HG02970 (cell line): ENCODE data around the gene ITIH3.

Source experiments
- ATAC-seq: cut with Tn5 transposase; IDR thresholded peaks from one replicate; pipeline ENCODE4 v1.9.1; 2021; ENCODE audit warnings: mild to moderate bottlenecking, moderate library complexity, moderate number of reproducible peaks; ENCODE audit not compliant: unreplicated experiment, low FRiP score

Gene ITIH3

GRCh38 chr3:52792413-52792812, 2.2 kb upstream of the ITIH3 start:
- no peak for ATAC-seq

- ATAC-seq: no peak
These were observed 1.5 kb upstream of the ITIH3 start for GRCh38 chr3:52792961-52793695.

GRCh38 chr3:52793702-52794611, 639 bp upstream of the ITIH3 start:
- ATAC-seq: no peak

- ATAC-seq: no peak
These were observed 803 bp downstream of the ITIH3 start for GRCh38 chr3:52795298-52795900.

GRCh38 chr3:52796411-52796810, 1.8 kb downstream of the ITIH3 start:
- ATAC-seq: no peak

GRCh38 chr3:52798376-52798977, 3.9 kb downstream of the ITIH3 start:
- ATAC-seq: no peak

- ATAC-seq: no peak
These were observed 4.4 kb downstream of the ITIH3 start for GRCh38 chr3:52798978-52799476.

GRCh38 chr3:52800079-52800478, 5.5 kb downstream of the ITIH3 start:
- no peak for ATAC-seq

- ATAC-seq: no peak
These were observed 7.2 kb downstream of the ITIH3 start for GRCh38 chr3:52801839-52802238.

- no peak for ATAC-seq
These were observed 10.9 kb downstream of the ITIH3 start for GRCh38 chr3:52805270-52806039.

- no peak for ATAC-seq
These were observed 14.6 kb downstream of the ITIH3 start for GRCh38 chr3:52809149-52809548.

- no peak for ATAC-seq
These were observed 15.2 kb downstream of the ITIH3 start for GRCh38 chr3:52809662-52810377.

GRCh38 chr3:52810923-52811322, 16.3 kb downstream of the ITIH3 start:
- ATAC-seq: no peak

GRCh38 chr3:52811452-52812011, 16.9 kb downstream of the ITIH3 start:
- ATAC-seq: no peak

- ATAC-seq: no peak
These were observed 19.2 kb downstream of the ITIH3 start for GRCh38 chr3:52813810-52814209.

- ATAC-seq: no peak
These were observed 21.6 kb downstream of the ITIH3 start for GRCh38 chr3:52816199-52816598.

GRCh38 chr3:52816654-52817053, 22.1 kb downstream of the ITIH3 start:
- ATAC-seq: no peak

GRCh38 chr3:52817221-52817620, 22.6 kb downstream of the ITIH3 start:
- ATAC-seq: no peak

- ATAC-seq: no peak
These were observed 23.3 kb downstream of the ITIH3 start for GRCh38 chr3:52817860-52818259.
